ENCODE results near the gene OR7G2. TPM values are rescaled to one million over a fixed set of nuclear protein-coding genes. Genes with fewer than 3 reads are reported as not detected.
A peak's percentile ranks its signal among the peaks of the same experiment; 100 is the strongest.
"Not testable (repeated sequence)": the region's sequence is repeated elsewhere in the genome, so short reads cannot be mapped to it uniquely, and the experiment has no call there.

The OR7G2 gene
- total RNA-seq, 1 donor from 2014 or later: not detected

- intact Hi-C loops (cut with DNase I): no loop called here
- no peak for DNase-seq (ENCODE audit: missing footprints)
- ATAC-seq: no peak
These were observed 28.6 kb downstream of the OR7G2 start for GRCh38 chr19:9078651-9079050.

GRCh38 chr19:9076901-9077300 is 30.4 kb downstream of the OR7G2 start:
- intact Hi-C loops (cut with DNase I): no loop called here
- DNase-seq (ENCODE audit: missing footprints): no peak
- no peak for ATAC-seq

GRCh38 chr19:9075064-9075949 is 32.0 kb downstream of the OR7G2 start:
- intact Hi-C loops (cut with DNase I): no loop called here
- ATAC-seq (peak; percentile 86), DNase-seq (ENCODE audit: missing footprints) (peak; percentile 71)

GRCh38 chr19:9073806-9074205 is 33.5 kb downstream of the OR7G2 start:
- ATAC-seq (no peak), DNase-seq (ENCODE audit: missing footprints) (no peak)
- intact Hi-C loops (cut with DNase I): no loop called here

GRCh38 chr19:9071720-9072119 is 35.6 kb downstream of the OR7G2 start:
- ATAC-seq; intact Hi-C loops (cut with DNase I); DNase-seq (ENCODE audit: missing footprints): not testable (repeated sequence)

GRCh38 chr19:9070066-9070465 is 37.2 kb downstream of the OR7G2 start:
- DNase-seq (ENCODE audit: missing footprints) (no peak), ATAC-seq (no peak)
- intact Hi-C loops (cut with DNase I): no loop called here

- no peak for ATAC-seq
- intact Hi-C loops (cut with DNase I): no loop called here
These were observed 41.7 kb downstream of the OR7G2 start for GRCh38 chr19:9065457-9066014.

GRCh38 chr19:9061879-9062278 is 45.4 kb downstream of the OR7G2 start:
- ATAC-seq (no peak), DNase-seq (ENCODE audit: missing footprints) (no peak)
- intact Hi-C loops (cut with DNase I): no loop called here

More at GRCh38 chr19:9065457-9066014, 41.7 kb downstream of the OR7G2 start:
- DNase-seq (ENCODE audit: missing footprints): no peak

GRCh38 chr19:9060564-9061340 is 46.5 kb downstream of the OR7G2 start:
- no peak for DNase-seq (ENCODE audit: missing footprints)
- intact Hi-C loops (cut with DNase I): no loop called here
- no peak for ATAC-seq

- intact Hi-C loops (cut with DNase I): no loop called here
- ATAC-seq (no peak), DNase-seq (ENCODE audit: missing footprints) (no peak)
These were observed 48.2 kb downstream of the OR7G2 start for GRCh38 chr19:9058905-9059667.

- DNase-seq (ENCODE audit: missing footprints): no peak
- no peak for ATAC-seq
- intact Hi-C loops (cut with DNase I): no loop called here
These were observed 49.6 kb downstream of the OR7G2 start for GRCh38 chr19:9057505-9058258.

- ATAC-seq; intact Hi-C loops (cut with DNase I); DNase-seq (ENCODE audit: missing footprints): not testable (repeated sequence)
These were observed 51.1 kb downstream of the OR7G2 start for GRCh38 chr19:9056131-9056530.

GRCh38 chr19:9054765-9055164 is 52.5 kb downstream of the OR7G2 start:
- intact Hi-C loops (cut with DNase I): no loop called here
- DNase-seq (ENCODE audit: missing footprints): no peak
- ATAC-seq: no peak

- ATAC-seq (no peak), DNase-seq (ENCODE audit: missing footprints) (no peak)
- intact Hi-C loops (cut with DNase I): no loop called here
These were observed 53.1 kb downstream of the OR7G2 start for GRCh38 chr19:9054207-9054606.

- DNase-seq (ENCODE audit: missing footprints); intact Hi-C loops (cut with DNase I); ATAC-seq: not testable (repeated sequence)
These were observed 53.6 kb downstream of the OR7G2 start for GRCh38 chr19:9053674-9054073.

- ATAC-seq: no peak
- intact Hi-C loops (cut with DNase I): no loop called here
These were observed 54.4 kb downstream of the OR7G2 start for GRCh38 chr19:9052894-9053293.

More at GRCh38 chr19:9052894-9053293, 54.4 kb downstream of the OR7G2 start:
- DNase-seq (ENCODE audit: missing footprints): no peak
